ENCODE data around the gene FOS.

DNA sequence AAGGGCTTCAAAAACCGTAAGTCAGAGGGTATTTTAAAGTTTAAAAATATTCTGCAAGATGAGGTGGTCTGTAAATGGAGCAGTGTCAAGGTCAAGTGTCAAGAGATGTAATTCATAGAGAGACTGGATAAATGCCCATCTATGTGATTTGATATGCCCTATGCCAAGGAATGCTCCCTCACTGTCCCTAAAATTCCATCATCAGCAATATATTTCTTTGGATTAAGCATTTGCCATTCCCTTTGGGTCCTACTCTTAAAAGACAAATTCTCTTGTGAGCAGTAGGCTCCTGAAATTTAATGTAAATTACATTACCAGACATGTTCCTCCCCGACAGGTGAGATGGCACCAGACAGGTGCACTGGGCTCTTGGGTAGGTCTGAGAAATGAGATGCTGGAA is 16.0 kb upstream of the FOS start:
- TF ChIP-seq, protein P1, sequence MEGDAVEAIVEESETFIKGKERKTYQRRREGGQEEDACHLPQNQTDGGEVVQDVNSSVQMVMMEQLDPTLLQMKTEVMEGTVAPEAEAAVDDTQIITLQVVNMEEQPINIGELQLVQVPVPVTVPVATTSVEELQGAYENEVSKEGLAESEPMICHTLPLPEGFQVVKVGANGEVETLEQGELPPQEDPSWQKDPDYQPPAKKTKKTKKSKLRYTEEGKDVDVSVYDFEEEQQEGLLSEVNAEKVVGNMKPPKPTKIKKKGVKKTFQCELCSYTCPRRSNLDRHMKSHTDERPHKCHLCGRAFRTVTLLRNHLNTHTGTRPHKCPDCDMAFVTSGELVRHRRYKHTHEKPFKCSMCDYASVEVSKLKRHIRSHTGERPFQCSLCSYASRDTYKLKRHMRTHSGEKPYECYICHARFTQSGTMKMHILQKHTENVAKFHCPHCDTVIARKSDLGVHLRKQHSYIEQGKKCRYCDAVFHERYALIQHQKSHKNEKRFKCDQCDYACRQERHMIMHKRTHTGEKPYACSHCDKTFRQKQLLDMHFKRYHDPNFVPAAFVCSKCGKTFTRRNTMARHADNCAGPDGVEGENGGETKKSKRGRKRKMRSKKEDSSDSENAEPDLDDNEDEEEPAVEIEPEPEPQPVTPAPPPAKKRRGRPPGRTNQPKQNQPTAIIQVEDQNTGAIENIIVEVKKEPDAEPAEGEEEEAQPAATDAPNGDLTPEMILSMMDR (IDR thresholded peaks at IDR 0.05; ENCODE audit: low read depth, low read length, missing input control), result no peak
- TF ChIP-seq, protein P2, sequence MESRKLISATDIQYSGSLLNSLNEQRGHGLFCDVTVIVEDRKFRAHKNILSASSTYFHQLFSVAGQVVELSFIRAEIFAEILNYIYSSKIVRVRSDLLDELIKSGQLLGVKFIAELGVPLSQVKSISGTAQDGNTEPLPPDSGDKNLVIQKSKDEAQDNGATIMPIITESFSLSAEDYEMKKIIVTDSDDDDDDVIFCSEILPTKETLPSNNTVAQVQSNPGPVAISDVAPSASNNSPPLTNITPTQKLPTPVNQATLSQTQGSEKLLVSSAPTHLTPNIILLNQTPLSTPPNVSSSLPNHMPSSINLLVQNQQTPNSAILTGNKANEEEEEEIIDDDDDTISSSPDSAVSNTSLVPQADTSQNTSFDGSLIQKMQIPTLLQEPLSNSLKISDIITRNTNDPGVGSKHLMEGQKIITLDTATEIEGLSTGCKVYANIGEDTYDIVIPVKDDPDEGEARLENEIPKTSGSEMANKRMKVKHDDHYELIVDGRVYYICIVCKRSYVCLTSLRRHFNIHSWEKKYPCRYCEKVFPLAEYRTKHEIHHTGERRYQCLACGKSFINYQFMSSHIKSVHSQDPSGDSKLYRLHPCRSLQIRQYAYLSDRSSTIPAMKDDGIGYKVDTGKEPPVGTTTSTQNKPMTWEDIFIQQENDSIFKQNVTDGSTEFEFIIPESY (IDR thresholded peaks at IDR 0.05), result no peak
- TF ChIP-seq, protein P3, sequence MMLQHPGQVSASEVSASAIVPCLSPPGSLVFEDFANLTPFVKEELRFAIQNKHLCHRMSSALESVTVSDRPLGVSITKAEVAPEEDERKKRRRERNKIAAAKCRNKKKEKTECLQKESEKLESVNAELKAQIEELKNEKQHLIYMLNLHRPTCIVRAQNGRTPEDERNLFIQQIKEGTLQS (IDR thresholded peaks at IDR 0.05), result no peak
- TF ChIP-seq GABPA (IDR thresholded peaks at IDR 0.05 in 1 of 2, conservative IDR thresholded peaks at IDR 0.05 in 1 of 2) (no peak), TAF1 (conservative IDR thresholded peaks at IDR 0.05) (no peak), RAD21 (IDR thresholded peaks at IDR 0.05) (no peak), RXRA (IDR thresholded peaks at IDR 0.05) (no peak), YY1 (IDR thresholded peaks at IDR 0.05) (no peak), FOXA1 (IDR thresholded peaks at IDR 0.05) (no peak)
- TF ChIP-seq, protein P4, sequence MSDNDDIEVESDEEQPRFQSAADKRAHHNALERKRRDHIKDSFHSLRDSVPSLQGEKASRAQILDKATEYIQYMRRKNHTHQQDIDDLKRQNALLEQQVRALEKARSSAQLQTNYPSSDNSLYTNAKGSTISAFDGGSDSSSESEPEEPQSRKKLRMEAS (IDR thresholded peaks at IDR 0.05), result no peak
- TF ChIP-seq, protein P5, sequence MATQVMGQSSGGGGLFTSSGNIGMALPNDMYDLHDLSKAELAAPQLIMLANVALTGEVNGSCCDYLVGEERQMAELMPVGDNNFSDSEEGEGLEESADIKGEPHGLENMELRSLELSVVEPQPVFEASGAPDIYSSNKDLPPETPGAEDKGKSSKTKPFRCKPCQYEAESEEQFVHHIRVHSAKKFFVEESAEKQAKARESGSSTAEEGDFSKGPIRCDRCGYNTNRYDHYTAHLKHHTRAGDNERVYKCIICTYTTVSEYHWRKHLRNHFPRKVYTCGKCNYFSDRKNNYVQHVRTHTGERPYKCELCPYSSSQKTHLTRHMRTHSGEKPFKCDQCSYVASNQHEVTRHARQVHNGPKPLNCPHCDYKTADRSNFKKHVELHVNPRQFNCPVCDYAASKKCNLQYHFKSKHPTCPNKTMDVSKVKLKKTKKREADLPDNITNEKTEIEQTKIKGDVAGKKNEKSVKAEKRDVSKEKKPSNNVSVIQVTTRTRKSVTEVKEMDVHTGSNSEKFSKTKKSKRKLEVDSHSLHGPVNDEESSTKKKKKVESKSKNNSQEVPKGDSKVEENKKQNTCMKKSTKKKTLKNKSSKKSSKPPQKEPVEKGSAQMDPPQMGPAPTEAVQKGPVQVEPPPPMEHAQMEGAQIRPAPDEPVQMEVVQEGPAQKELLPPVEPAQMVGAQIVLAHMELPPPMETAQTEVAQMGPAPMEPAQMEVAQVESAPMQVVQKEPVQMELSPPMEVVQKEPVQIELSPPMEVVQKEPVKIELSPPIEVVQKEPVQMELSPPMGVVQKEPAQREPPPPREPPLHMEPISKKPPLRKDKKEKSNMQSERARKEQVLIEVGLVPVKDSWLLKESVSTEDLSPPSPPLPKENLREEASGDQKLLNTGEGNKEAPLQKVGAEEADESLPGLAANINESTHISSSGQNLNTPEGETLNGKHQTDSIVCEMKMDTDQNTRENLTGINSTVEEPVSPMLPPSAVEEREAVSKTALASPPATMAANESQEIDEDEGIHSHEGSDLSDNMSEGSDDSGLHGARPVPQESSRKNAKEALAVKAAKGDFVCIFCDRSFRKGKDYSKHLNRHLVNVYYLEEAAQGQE (IDR thresholded peaks at IDR 0.05), result no peak

Data from liver (tissue), 3 donors.